WTC11 (cell line): ENCODE measurements around the gene CACNA2D3. TPM values are rescaled to one million over a fixed set of nuclear protein-coding genes. Genes with fewer than 3 reads are reported as not detected.

Experiments used
- ATAC-seq: fragments of 200-7000 bp; cut with Tn5 transposase; 2 replicates; pipeline ENCODE4 v1.10.0; 2021; ENCODE audit warnings: mild to moderate bottlenecking, moderate library complexity
- CTCF ChIA-PET: fragments of 300-600 bp; sonication (Branson Sonifier 250); formaldehyde crosslinking; loops from one replicate; lab custom pipeline; 2021; ENCODE audit warnings: antibody characterized with exemption; lab: Charles Lee
- POLR2A ChIA-PET: fragments of 350-600 bp; sonication (Branson Sonifier 250); formaldehyde crosslinking; loops from one replicate; lab custom pipeline; 2021; ENCODE audit warnings: antibody characterized with exemption; lab: Charles Lee
- DNase-seq: peaks from one replicate; pipeline ENCODE4 v3.0.0; 2021; ENCODE audit warnings: low spot score
- H3K27ac Mint-ChIP-seq: 2 replicates; pipeline ENCODE4 v1.8.0; 2021; ENCODE audit warnings: mixed read lengths
- H3K27me3 Mint-ChIP-seq: 2 replicates; pipeline ENCODE4 v1.8.0; 2021; ENCODE audit warnings: low read depth, mild to moderate bottlenecking, moderate library complexity, mixed read lengths
- H3K36me3 Mint-ChIP-seq: 2 replicates; pipeline ENCODE4 v1.8.0; 2021; ENCODE audit warnings: mixed read lengths
- H3K4me1 Mint-ChIP-seq: 2 replicates; pipeline ENCODE4 v1.8.0; 2022; ENCODE audit warnings: mixed read lengths
- H3K4me3 Mint-ChIP-seq: 2 replicates; pipeline ENCODE4 v1.8.0; 2021; ENCODE audit warnings: mild to moderate bottlenecking, moderate library complexity, mixed read lengths
- H3K9me3 Mint-ChIP-seq: 2 replicates; pipeline ENCODE4 v1.8.0; 2021; ENCODE audit warnings: mixed read lengths
- AR ChIP-seq: fragments of 250-450 bp; sonication (Bioruptor Pico); IDR thresholded peaks from 2 replicates; pipeline ENCODE4 v1.9.0; 2021; ENCODE audit warnings: mild to moderate bottlenecking
- ATF6 ChIP-seq: sonication (generic); formaldehyde crosslinking; IDR thresholded peaks from 2 replicates; pipeline ENCODE4 v1.8.1; 2023; ENCODE audit warnings: mild to moderate bottlenecking, missing genetic modification reagents
- CBFB ChIP-seq: sonication (generic); formaldehyde crosslinking; IDR thresholded peaks from 2 replicates; pipeline ENCODE4 v1.8.1; 2022; ENCODE audit warnings: mild to moderate bottlenecking, low read depth, missing genetic modification reagents
- CREM ChIP-seq: sonication (generic); formaldehyde crosslinking; IDR thresholded peaks from 2 replicates; pipeline ENCODE4 v1.8.1; 2022; ENCODE audit warnings: mild to moderate bottlenecking, missing genetic modification reagents, moderate library complexity
- CTCF ChIP-seq: fragments of 200-600 bp; IDR thresholded peaks from 2 replicates; pipeline ENCODE4 v1.8.0; 2022; ENCODE audit warnings: antibody characterized with exemption
- E2F1 ChIP-seq: sonication (generic); formaldehyde crosslinking; IDR thresholded peaks from 2 replicates; pipeline ENCODE4 v1.8.0; 2022; ENCODE audit warnings: mild to moderate bottlenecking, missing genetic modification reagents
- E2F5 ChIP-seq: sonication (generic); formaldehyde crosslinking; IDR thresholded peaks from 2 replicates; pipeline ENCODE4 v1.8.1; 2022; ENCODE audit warnings: mild to moderate bottlenecking, moderate library complexity, missing genetic modification reagents
- FOXJ3 ChIP-seq: sonication (generic); formaldehyde crosslinking; IDR thresholded peaks from 2 replicates; pipeline ENCODE4 v1.9.0; 2021; ENCODE audit warnings: missing genetic modification reagents, mild to moderate bottlenecking, borderline replicate concordance
- HMGXB4 ChIP-seq: sonication (generic); formaldehyde crosslinking; IDR thresholded peaks from 2 replicates; pipeline ENCODE4 v1.8.1; 2023; ENCODE audit warnings: mild to moderate bottlenecking, moderate library complexity, missing genetic modification reagents
- IRF1 ChIP-seq: sonication (generic); formaldehyde crosslinking; IDR thresholded peaks from 2 replicates; pipeline ENCODE4 v1.8.0; 2023; ENCODE audit warnings: missing genetic modification reagents
- MXD4 ChIP-seq: fragments of 250-450 bp; sonication (Bioruptor Pico); IDR thresholded peaks from 2 replicates; pipeline ENCODE4 v1.8.0; 2021; ENCODE audit warnings: mild to moderate bottlenecking, moderate library complexity, borderline replicate concordance
- MYBL2 ChIP-seq: sonication (generic); formaldehyde crosslinking; IDR thresholded peaks from 2 replicates; pipeline ENCODE4 v1.8.1; 2023; ENCODE audit warnings: mild to moderate bottlenecking, moderate library complexity, missing genetic modification reagents
- RELA ChIP-seq: sonication (generic); formaldehyde crosslinking; IDR thresholded peaks from 2 replicates; pipeline ENCODE4 v1.8.1; 2022; ENCODE audit warnings: missing genetic modification reagents, mild to moderate bottlenecking, borderline replicate concordance
- TEAD1 ChIP-seq: sonication (generic); formaldehyde crosslinking; IDR thresholded peaks from 2 replicates; pipeline ENCODE4 v1.8.0; 2022; ENCODE audit warnings: mild to moderate bottlenecking, missing genetic modification reagents
- ZMAT4 ChIP-seq: fragments of 250-450 bp; sonication (Bioruptor Pico); IDR thresholded peaks from 2 replicates; pipeline ENCODE4 v1.9.0; 2021; ENCODE audit warnings: mild to moderate bottlenecking
- ZNF138 ChIP-seq: sonication (generic); formaldehyde crosslinking; conservative IDR thresholded peaks from 2 replicates; pipeline ENCODE4 v1.8.1; 2022; ENCODE audit warnings: mild to moderate bottlenecking, moderate library complexity, missing genetic modification reagents
- ZNF416 ChIP-seq: fragments of 250-450 bp; sonication (Bioruptor Pico); IDR thresholded peaks from 2 replicates; pipeline ENCODE4 v1.9.0; 2021; ENCODE audit warnings: mild to moderate bottlenecking, inconsistent platforms
- ZNF512 ChIP-seq: sonication (generic); formaldehyde crosslinking; IDR thresholded peaks from 2 replicates; pipeline ENCODE4 v1.8.1; 2022; ENCODE audit warnings: missing genetic modification reagents, borderline replicate concordance
- total RNA-seq: library from RNA; stranded (reverse); gene quantifications from 3 replicates; pipeline ENCODE4 v1.2.3, GENCODE V29; 2021

CACNA2D3 gene
- total RNA-seq, 1 experiment from 2014 or later: 5.0 TPM

- peaks cover 31% of the 10 kb centered on the region for H3K9me3 Mint-ChIP-seq
- H3K27me3 Mint-ChIP-seq: no peaks in the 10 kb centered on the region; the same call in 1 of the 2 replicates
- H3K4me1 Mint-ChIP-seq: peaks cover 23% of the 10 kb centered on the region
- peaks cover 30% of the 10 kb centered on the region for H3K36me3 Mint-ChIP-seq
- ChIA-PET POLR2A (no interaction called here), CTCF (no interaction called here)
- no peak for TF ChIP-seq ZMAT4 (CRISPR knock-in tag)
- no peak for TF ChIP-seq ZNF138 (CRISPR knock-in tag)
- TF ChIP-seq FOXJ3 (CRISPR knock-in tag): no peak
- TF ChIP-seq IRF1 (CRISPR knock-in tag): no peak
- TF ChIP-seq MXD4 (CRISPR knock-in tag): no peak
- TF ChIP-seq CREM: no peak
- TF ChIP-seq E2F1 (CRISPR knock-in tag): no peak
- TF ChIP-seq HMGXB4: no peak
- no peak for TF ChIP-seq TEAD1 (CRISPR knock-in tag)
- TF ChIP-seq AR (CRISPR knock-in tag): no peak
- TF ChIP-seq ATF6 (CRISPR knock-in tag): no peak
- no peak for TF ChIP-seq E2F5 (CRISPR knock-in tag)
- TF ChIP-seq ZNF416 (CRISPR knock-in tag): no peak
- TF ChIP-seq ZNF512: no peak
- TF ChIP-seq CBFB (CRISPR knock-in tag): no peak
- no peak for TF ChIP-seq MYBL2 (CRISPR knock-in tag)
- TF ChIP-seq RELA: no peak
- no peak for TF ChIP-seq CTCF
- DNase-seq (no peak), ATAC-seq (no peak)
- no peak overlapping the region for H3K27ac Mint-ChIP-seq
- H3K4me3 Mint-ChIP-seq: no peak overlapping the region
These were observed 678.1 kb downstream of the CACNA2D3 start for GRCh38 chr3:54800478-54800877.
